Superior temporal gyrus (tissue), 1 donor: ENCODE measurements around the gene MRPL33.
A peak's percentile ranks its signal among the peaks of the same experiment; 100 is the strongest.

Experiments
- DNase-seq: peaks from one replicate; pipeline ENCODE4 v3.0.0-alpha.2; 2016; ENCODE audit errors: extremely low spot score

MRPL33 gene

DNA sequence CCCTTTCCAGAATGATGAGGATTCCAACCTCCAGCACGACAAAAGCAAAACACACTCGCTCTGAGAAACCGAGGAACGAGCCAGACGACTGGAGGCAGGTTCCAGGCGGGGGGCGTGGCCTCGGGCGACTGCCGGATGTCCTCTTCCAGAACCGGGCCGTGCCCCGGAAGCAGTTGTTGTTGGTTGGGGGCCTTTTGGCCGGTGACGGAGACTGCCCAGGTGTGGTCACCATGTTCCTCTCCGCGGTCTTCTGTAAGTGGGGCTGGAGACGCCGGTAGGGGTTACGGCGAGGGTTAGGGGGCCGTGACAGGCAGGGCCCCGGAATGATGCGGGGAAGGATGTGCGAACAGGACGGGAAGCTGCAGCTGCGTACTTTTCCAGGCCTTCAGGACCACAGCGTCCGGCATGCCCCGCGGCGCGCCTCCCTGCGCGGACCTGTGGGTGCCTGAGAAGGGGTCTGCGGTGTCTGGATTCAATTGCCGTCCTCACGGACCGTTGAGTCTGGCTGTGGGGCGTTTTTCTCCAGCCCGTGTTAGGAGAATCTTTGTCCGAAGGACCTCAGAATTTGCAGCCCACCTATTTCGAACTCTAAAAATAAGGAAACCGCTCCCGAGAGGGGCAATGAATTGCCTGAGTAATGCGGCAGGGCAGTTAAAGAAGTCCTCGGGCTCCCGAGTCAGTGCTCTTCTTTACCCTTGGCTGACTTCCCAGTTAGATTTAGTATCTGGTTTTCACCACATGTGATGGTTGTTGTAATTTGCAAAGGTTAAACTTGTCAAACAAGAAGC, at the start of gene MRPL33:
MRPL33 (plus strand) TSS at position 172 of the 788 bp plus-strand sequence; CDS start at position 231, 59 bp downstream.
- DNase-seq: peak; percentile 95

- no peak for DNase-seq
Observed at GRCh38 chr2:27721884-27722485, 49.5 kb upstream of the MRPL33 start.

- DNase-seq: peak; percentile 86
Observed at GRCh38 chr2:27723372-27724144, 48.0 kb upstream of the MRPL33 start.

DNA sequence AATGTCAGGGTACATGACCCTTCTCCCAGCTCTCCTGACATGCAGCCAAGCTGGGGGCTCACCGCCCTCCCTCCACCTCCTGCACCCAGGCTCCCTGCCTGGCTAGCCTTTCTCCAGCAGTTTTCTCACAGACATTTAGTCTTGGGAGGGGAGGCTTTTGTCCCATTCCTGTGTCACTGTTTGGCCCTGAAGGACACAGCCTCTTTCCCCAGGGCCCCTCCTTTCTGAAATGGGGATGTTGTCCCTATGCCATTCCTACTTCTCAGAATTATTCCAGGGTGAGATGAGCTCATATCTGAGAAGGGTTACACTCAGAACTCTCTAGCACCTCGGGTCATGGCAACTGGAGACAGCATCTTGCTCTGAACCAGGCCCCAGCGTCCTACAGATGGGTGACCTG, 47.3 kb upstream of the MRPL33 start:
- DNase-seq: no peak

DNA sequence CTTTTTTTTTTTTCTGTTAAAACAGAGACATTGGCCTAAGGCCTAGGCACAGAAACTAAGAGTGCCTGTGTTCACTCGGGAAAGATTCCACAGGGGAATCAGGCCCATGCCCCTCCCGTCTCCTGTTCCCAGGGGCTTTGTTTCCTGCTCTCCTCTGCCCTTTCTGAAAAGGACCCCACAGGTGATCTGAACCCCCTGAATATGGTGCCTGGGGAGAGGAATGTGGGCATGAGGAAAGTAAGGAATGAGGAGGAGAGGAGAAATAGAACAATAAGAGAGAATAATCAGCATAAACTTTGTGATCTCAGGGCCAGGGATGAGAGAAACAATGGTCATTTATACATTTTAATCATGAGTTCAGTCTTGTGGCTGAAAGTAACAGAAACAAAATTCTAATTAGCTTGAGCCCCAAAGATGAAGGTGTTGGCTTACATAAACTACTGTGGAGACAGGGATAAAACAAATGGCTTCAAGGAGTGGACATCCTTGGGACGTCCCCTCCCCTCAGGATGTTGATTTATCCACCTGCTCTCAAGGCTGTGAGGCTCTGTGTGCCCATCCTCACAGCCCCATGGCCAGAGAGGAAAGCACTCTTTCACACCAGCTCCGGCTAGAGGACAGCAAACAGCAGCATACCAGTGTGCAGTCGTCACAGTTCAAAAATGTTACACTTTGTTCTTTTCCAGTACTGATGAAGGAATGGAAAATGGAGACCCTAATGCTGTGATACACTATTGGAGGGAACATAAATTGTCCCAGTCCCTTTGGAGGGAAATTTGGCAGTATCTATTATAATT, 46.4 kb upstream of the MRPL33 start:
- DNase-seq: peak; percentile 27

- no peak for DNase-seq
Observed at GRCh38 chr2:27727257-27727656, 44.3 kb upstream of the MRPL33 start.

- DNase-seq: no peak
Observed at GRCh38 chr2:27728081-27728858, 43.2 kb upstream of the MRPL33 start.

GRCh38 chr2:27729198-27729597, 42.3 kb upstream of the MRPL33 start:
- DNase-seq: no peak

GRCh38 chr2:27729614-27730013, 41.9 kb upstream of the MRPL33 start:
- DNase-seq: no peak

- no peak for DNase-seq
Observed at GRCh38 chr2:27730261-27730662, 41.3 kb upstream of the MRPL33 start.

DNA sequence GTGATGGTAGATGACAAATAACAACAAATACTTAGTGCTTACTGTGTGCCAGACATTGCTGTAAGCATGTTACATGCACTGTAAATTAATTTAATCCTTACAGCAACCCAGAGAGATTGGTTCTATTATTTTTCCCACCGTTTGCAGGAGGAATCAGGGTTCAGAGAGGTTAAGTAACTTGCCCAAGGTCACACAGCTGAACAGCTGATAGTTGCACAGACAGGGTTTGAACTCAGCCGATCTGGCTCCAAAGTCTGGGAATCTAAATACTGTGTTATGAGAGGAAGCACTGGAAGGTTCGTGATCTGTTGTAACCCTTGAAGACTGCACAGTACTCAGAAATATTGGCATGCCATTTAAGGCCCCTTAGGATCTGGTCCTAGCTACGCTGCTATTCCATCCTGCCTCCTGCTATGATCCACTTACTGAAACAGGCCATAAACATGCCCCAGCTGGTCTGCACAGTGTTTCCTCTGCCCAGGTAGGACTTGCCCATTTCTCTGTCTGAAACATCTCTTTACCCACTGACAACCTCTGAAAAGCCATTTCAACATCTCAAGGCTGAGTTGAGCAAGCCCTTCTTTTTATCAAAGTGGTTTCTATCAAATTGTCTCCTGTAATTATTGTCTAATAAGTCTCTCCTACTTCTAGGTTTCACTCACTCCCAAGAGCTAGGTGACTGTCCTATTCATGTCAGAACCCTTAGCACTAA, 40.4 kb upstream of the MRPL33 start:
- DNase-seq: no peak

DNA sequence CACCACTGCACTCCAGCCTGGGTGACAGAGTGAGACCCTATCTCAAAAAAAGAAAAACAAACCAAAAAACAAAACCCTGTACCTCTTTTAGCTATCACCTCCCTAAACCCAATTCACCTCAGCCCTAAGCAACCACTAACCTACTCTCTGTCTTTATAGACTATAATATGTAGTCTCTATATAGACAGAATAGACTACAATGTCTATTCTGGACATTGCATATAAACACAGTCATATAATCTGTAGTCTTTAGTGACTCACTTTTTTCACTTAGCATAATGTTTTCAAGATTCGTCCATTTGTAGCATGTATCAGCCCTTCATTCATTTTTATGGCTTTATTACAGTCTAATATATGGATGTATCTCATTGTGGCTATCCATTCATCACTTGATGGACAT, 37.2 kb upstream of the MRPL33 start:
- DNase-seq: no peak

- DNase-seq: no peak
Observed at GRCh38 chr2:27735263-27735904, 36.1 kb upstream of the MRPL33 start.

DNA sequence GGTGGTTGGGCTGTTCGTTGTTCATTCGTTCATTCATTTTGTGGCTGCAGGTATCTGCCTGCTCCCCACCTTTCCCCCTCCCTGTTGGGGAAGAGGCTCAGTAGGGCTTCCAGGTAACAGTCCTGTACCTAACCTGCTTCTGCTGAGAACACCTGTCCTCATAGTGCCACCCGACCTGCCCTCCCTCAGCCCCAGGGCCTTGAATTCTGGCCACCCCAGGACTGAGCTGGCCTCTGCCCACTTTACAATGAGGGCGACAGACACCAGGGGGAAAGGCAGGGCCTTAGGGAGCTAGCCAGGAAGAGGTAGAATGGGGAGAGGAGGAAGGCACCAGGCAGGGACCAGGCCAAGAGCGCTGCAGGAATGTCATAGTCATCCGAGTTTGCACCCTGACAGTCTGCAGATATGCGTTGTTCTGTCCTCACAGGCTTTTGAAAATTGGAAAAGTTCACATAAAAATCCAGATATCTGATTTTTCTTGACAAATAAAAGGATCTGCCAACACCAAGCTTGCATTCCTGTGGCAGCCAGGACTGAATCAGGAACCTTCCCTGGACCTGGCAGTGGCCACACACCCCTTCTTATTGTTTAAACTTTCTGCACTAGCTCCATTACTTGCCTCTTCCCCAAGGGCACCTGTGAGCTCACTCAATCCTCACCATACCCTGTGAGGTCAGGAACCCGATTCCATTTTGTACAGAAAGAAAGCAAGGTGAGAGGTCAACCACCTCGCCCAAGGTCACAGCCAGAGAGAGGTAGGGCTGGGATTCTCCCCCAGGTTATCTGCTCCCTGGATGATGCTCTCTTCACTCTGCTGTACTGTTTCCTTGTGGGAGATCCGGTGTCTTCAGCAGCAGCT, 35.3 kb upstream of the MRPL33 start:
- no peak for DNase-seq

DNA sequence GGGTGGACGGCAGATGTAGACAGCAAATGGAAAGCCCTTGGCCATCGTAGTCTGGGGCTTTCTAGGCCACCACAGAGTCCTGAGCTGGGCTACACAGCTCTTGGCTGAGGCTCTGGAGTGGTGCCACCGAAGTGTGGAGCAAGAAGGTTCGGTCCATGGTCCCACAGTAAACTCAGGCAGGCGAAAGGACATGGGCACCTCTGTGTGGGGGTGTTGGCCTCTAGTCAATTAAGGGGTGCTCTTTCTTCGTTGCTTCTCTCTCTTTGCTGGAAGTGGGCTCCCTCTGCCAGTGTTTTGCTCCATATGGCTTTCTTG, 34.7 kb upstream of the MRPL33 start:
- no peak for DNase-seq

- DNase-seq: no peak
Observed at GRCh38 chr2:27737676-27738348, 33.7 kb upstream of the MRPL33 start.

DNA sequence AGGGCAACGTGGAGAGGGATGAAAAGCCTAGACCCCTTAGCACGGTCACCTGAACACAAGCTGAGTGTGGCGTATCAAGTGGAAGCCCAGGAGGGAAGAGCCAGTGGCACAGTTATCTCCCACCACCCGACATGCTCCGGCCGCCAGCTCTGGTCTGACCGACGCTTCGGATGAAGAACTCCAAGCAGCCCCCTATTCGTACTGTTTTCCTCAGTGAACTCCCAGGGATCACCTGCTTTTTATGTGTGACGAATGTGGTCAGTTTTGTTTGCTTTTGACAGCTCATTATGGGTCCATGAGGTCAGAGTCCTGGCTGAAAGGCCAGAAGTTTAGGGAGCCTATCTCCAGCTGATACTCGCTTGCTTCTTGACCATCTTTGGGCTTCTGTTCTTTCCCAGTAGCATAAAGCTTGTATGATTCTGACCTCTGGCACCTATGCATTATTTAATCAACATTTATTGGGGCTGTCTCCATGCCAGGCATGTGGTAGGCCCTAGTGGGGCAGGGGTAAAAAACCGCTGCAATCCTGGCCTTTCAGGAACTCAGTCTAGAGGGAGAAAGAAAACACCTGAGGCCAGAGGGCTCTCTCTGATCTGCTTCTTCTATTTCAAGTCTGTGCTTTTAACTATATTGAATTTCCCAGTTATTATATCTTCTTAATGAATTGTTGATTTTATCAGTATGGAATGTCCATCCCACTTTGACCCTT, 33.0 kb upstream of the MRPL33 start:
- no peak for DNase-seq

- no peak for DNase-seq
Observed at GRCh38 chr2:27739058-27739373, 32.5 kb upstream of the MRPL33 start.
